ENCODE results near the gene GNB3.

DNA sequence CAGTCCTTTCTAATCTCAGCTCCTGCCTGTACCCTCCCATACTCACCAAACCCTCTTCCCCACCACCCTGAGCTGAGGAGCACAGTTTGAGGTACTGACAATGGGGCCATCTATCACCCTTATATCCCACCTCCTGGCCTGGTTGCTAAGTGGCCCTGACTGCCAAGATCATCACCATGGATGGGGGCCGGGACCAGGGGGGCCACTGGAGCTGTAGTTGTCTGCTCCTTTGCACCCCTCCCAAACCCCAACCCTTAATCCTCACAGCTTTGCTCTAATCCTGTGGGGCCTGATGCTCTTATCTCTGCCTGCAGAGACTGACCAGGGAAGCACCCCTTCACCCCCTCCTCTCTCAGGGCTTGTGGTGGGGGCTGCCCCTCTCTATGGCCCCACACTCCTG, 395 bp upstream of the GNB3 start:
- TF ChIP-seq GATA2 (IDR thresholded peaks at IDR 0.05; ENCODE audit: low read depth, low read length) (no peak), GATA3 (IDR thresholded peaks at IDR 0.05; ENCODE audit: low read depth, low read length) (no peak)
